Panc1 (cell line): Measurements from ENCODE around the gene CCND2. TPM values are rescaled to one million over a fixed set of nuclear protein-coding genes. Genes with fewer than 3 reads are reported as not detected.

Source experiments
- ATAC-seq: fragments of 200-7000 bp; cut with Tn5 transposase; 2 replicates; pipeline ENCODE4 v1.9.1; 2020; ENCODE audit warnings: mild to moderate bottlenecking, moderate library complexity
- BruUV-seq: library from RNA; stranded (reverse); fragments of 400-500 nt; replicated peaks from 2 replicates; lab custom pipeline; 2021; lab: Mats Ljungman, UMichigan
- CTCF ChIA-PET: fragments of 300-600 bp; sonication (Branson Sonifier 250); formaldehyde crosslinking; loops from one replicate; lab custom pipeline; 2022; ENCODE audit warnings: antibody characterized with exemption; lab: Charles Lee
- POLR2A ChIA-PET: fragments of 300-600 bp; sonication (Branson Sonifier 250); formaldehyde crosslinking; loops from one replicate; lab custom pipeline; 2022; ENCODE audit warnings: antibody characterized with exemption; lab: Charles Lee
- DNase-seq: peaks from one replicate; pipeline ENCODE4 v3.0.0-alpha.2; 2010; ENCODE audit warnings: low read depth, low spot score
- H3K27ac ChIP-seq: 2 replicates; pipeline ENCODE4 v1.5.1; 2011; ENCODE audit warnings: mild to moderate bottlenecking, low read length, inconsistent platforms
- H3K27me3 ChIP-seq: fragments of 200-500 bp; sonication (Bioruptor generic); 2 replicates; pipeline ENCODE4 v1.6.0; 2014; ENCODE audit warnings: low read length, inconsistent platforms; ENCODE audit not compliant: control insufficient read depth, insufficient read depth
- H3K36me3 ChIP-seq: fragments of 200-500 bp; sonication (Bioruptor generic); 2 replicates; pipeline ENCODE4 v1.5.1; 2014; ENCODE audit warnings: inconsistent platforms, mild to moderate bottlenecking, low read length, moderate library complexity; ENCODE audit not compliant: control insufficient read depth, insufficient read depth
- H3K4me1 ChIP-seq: 2 replicates; pipeline ENCODE4 v1.5.1; 2011; ENCODE audit warnings: inconsistent platforms, mild to moderate bottlenecking, low read length, moderate library complexity; ENCODE audit not compliant: control insufficient read depth, insufficient read depth
- H3K4me3 ChIP-seq, 2 experiments: 2 replicates each; pipeline ENCODE4 v1.5.1; 2011 to 2012; ENCODE audit warnings: low read depth in 2 of 2, low read length in 2 of 2, mild to moderate bottlenecking in 2 of 2, inconsistent platforms in 1 of 2, moderate library complexity in 1 of 2
- H3K9me3 ChIP-seq: fragments of 200-500 bp; sonication (Bioruptor generic); 2 replicates; pipeline ENCODE4 v1.5.1; 2014; ENCODE audit warnings: low read depth, mild to moderate bottlenecking, inconsistent platforms, low read length, moderate library complexity; ENCODE audit not compliant: control insufficient read depth, insufficient read depth
- CTCF ChIP-seq: fragments of 450-650 bp; IDR thresholded peaks from 2 replicates; pipeline ENCODE4 v1.5.1; 2017; ENCODE audit warnings: mild to moderate bottlenecking
- POLR2AphosphoS5 ChIP-seq: IDR thresholded peaks from 2 replicates; pipeline ENCODE4 v1.6.1; 2012; ENCODE audit warnings: mild to moderate bottlenecking, low read depth, low read length, moderate library complexity
- SIN3A ChIP-seq: IDR thresholded peaks from 2 replicates; pipeline ENCODE4 v1.6.1; 2012; ENCODE audit warnings: low read depth, mild to moderate bottlenecking, low read length, moderate library complexity, borderline replicate concordance; ENCODE audit not compliant: insufficient read depth
- TCF7L2 ChIP-seq: IDR thresholded peaks from 2 replicates; pipeline ENCODE4 v1.6.1; 2011; ENCODE audit warnings: mild to moderate bottlenecking, low read depth, low read length, inconsistent platforms
- in situ Hi-C: cut with HindIII; loops from 2 replicates; pipeline ENCODE4 v1.10.0; 2016; ENCODE audit warnings: low sequenced_read_pairs, low pct_unique_long_range_greater_than_20kb
- intact Hi-C: fragments of 100-400 bp; cut with micrococcal nuclease; formaldehyde crosslinking; loops from one replicate; pipeline ENCODE4 v1.10.0; 2022; ENCODE audit not compliant: unreplicated experiment
- total RNA-seq: library from RNA; stranded (reverse); gene quantifications from one replicate; pipeline ENCODE4 v1.2.1, GENCODE V29; 2021; ENCODE audit not compliant: unreplicated experiment
- TF ChIP-seq, protein P1 (sequence below), 2 experiments: IDR thresholded peaks; 2 replicates each; pipeline ENCODE4 v1.6.1; 2011 to 2012; ENCODE audit warnings: low read depth in 2 of 2, control low read depth in 1 of 2, low read length in 1 of 2, mild to moderate bottlenecking in 1 of 2, moderate library complexity in 1 of 2; ENCODE audit not compliant: insufficient read depth in 1 of 2

CCND2 gene
- total RNA-seq, 1 experiment from 2014 or later, result 1.5 TPM

GRCh38 chr12:4287325-4288211, 14.0 kb downstream of the CCND2 start:
- no TSS peak for BruUV-seq
- POLR2A ChIA-PET, result no interaction called here
- in situ Hi-C loops (no loop called here), intact Hi-C loops (no loop called here)
- Histone ChIP-seq H3K4me1 (no peaks in the 10 kb centered on the region), H3K9me3 (no peaks in the 10 kb centered on the region), H3K4me3 (no peak overlapping the region), H3K36me3 (no peaks in the 10 kb centered on the region), H3K27me3 (no peaks in the 10 kb centered on the region), H3K27ac (no peak overlapping the region)
- TF ChIP-seq SIN3A (no peak), POLR2AphosphoS5 (no peak), TCF7L2 (no peak), CTCF (no peak)
- TF ChIP-seq, protein P1, sequence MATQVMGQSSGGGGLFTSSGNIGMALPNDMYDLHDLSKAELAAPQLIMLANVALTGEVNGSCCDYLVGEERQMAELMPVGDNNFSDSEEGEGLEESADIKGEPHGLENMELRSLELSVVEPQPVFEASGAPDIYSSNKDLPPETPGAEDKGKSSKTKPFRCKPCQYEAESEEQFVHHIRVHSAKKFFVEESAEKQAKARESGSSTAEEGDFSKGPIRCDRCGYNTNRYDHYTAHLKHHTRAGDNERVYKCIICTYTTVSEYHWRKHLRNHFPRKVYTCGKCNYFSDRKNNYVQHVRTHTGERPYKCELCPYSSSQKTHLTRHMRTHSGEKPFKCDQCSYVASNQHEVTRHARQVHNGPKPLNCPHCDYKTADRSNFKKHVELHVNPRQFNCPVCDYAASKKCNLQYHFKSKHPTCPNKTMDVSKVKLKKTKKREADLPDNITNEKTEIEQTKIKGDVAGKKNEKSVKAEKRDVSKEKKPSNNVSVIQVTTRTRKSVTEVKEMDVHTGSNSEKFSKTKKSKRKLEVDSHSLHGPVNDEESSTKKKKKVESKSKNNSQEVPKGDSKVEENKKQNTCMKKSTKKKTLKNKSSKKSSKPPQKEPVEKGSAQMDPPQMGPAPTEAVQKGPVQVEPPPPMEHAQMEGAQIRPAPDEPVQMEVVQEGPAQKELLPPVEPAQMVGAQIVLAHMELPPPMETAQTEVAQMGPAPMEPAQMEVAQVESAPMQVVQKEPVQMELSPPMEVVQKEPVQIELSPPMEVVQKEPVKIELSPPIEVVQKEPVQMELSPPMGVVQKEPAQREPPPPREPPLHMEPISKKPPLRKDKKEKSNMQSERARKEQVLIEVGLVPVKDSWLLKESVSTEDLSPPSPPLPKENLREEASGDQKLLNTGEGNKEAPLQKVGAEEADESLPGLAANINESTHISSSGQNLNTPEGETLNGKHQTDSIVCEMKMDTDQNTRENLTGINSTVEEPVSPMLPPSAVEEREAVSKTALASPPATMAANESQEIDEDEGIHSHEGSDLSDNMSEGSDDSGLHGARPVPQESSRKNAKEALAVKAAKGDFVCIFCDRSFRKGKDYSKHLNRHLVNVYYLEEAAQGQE (IDR thresholded peaks at IDR 0.05; ENCODE audit: insufficient read depth in 1 of 2, low read depth in 2 of 2, low read length in 1 of 2), result no peak
- DNase-seq (no peak), ATAC-seq (no peak)
- CTCF ChIA-PET, result no interaction called here

- in situ Hi-C loops (no loop called here), intact Hi-C loops (no loop called here)
- H3K27me3 ChIP-seq, result no peaks in the 10 kb centered on the region
- DNase-seq (no peak), ATAC-seq (no peak)
- H3K4me3 ChIP-seq, result no peak overlapping the region
- H3K9me3 ChIP-seq, result no peaks in the 10 kb centered on the region
- BruUV-seq, result no TSS peak
- H3K27ac ChIP-seq, result no peak overlapping the region
- no peaks in the 10 kb centered on the region for H3K4me1 ChIP-seq
- H3K36me3 ChIP-seq, result no peaks in the 10 kb centered on the region
- POLR2A ChIA-PET, result no interaction called here
- TF ChIP-seq, protein P1 (IDR thresholded peaks at IDR 0.05; ENCODE audit: insufficient read depth in 1 of 2, low read depth in 2 of 2, low read length in 1 of 2), result no peak
- TF ChIP-seq SIN3A (no peak), TCF7L2 (no peak), POLR2AphosphoS5 (no peak), CTCF (no peak)
- CTCF ChIA-PET, result interaction anchor here (0.5 to 0.7 kb wide), 2 partner anchors 11 to 14 kb away, joined by 3 to 4 read pairs; no protein-coding TSS in a partner anchor
These were observed 15.0 kb downstream of the CCND2 start for GRCh38 chr12:4288296-4289131.
